NCI-H1930 (cell line): ENCODE data around the gene ASCC2.
"Not testable (repeated sequence)": the region's sequence is repeated elsewhere in the genome, so short reads cannot be mapped to it uniquely, and the experiment has no call there.

Experiments
- DNase-seq, 2 experiments: peaks; one replicate each; lab custom pipeline; 2025; lab: John Stamatoyannopoulos, UW

ASCC2 gene

DNA sequence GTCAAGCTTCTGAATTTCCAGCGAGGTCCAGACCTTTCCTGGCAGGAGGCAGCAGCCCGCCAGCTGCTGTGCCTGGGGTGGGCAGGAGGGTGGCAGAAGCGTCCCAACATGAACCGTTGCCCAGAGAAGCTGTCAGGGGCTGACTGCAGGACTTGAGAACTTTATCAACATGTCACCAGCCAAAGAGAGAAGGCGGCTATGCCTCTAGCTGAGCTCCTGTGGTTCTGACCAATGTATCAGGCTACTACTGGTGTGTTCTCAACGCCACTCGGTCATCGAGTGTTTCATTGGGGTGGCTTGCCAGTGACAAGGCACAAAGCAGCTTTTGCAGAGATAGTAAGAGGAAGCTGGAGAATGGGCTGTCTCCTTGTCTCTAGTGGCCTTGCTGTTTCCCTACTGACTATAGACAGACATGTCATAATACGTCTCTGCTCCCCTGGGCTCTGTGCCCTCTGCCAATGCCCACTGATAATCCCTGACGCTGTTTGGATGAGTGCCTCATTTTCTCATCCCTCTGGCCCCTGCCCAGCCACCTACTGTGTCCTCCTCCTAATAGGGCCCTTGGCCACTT, 17.6 kb upstream of the ASCC2 start:
- no peak for DNase-seq

DNA sequence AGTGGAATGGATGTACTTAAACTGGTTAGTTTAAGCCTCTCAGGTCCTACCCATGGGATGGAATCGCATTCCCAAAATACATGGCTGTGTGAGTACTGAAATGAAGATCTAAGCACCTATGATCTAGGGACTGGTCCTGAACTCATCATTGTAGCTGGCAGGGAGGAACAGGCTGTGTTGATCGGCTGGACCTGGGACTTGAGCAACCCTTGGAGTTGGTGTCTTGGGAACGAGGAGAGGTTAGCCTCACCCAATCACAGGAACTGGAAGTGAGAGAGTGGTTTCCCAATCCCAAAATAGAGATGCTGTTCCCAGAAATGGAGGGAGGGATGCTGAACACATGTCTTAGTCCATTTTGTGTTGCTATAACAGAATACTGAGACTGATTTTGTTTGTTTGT, 16.4 kb upstream of the ASCC2 start:
- DNase-seq: no peak

DNA sequence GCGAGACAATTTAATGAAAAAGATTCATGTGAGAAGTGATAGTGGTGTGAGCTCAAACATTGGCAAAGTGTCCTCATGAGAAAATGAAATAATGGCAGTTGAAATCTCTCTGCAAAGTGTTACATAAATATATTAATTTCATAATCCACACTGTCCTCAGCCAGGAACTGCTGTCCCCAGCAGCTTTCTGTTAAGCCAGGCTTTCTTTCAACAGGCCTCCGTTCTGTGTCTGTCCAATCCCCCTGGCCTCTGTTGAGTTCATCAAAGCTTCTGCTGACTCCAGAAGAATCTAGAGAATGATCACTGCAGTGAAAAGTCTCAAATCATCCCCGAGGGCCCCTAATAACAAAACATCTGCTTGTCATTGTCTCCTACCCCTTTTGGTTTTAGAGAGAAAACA, 10.0 kb upstream of the ASCC2 start:
- no peak for DNase-seq

DNA sequence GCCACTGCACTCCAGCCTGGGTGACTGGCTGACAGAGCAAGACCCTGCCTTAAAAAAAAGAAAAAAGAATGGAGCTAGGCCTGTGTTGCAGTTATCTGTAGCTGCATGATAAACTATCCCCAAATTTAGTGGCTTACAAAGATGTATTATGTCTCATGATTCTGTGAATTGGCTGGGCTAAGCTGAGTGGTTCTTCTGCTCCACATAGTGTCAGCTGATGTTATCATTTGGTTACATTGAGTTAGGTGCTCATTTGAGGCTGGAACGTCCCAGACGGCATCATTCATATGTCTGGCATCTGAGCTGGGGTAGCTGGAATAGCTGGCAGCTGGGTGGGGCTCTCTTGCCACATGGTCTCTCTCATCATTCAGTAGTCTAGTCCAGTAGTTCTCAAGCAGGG, 8.2 kb upstream of the ASCC2 start:
- DNase-seq: no peak

DNA sequence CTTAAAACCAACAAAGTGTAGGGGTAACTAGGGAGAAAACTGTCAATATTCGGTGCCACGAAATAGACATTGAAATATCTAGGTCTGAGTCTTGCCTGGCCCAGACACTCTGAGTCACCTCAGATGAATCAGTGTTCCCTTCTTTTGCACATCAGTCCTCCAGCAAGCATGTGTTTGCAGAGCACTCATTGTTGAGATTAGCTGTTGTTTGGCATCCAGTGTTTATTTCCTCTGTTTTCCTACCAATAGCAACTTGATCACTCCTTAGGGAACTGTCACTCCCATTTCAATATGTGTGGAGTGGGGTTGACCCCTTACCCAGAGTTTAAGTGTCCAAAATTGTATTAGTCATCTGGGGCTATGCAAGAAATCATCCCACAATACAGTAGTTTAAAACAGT, 4.7 kb upstream of the ASCC2 start:
- DNase-seq: no peak

DNA sequence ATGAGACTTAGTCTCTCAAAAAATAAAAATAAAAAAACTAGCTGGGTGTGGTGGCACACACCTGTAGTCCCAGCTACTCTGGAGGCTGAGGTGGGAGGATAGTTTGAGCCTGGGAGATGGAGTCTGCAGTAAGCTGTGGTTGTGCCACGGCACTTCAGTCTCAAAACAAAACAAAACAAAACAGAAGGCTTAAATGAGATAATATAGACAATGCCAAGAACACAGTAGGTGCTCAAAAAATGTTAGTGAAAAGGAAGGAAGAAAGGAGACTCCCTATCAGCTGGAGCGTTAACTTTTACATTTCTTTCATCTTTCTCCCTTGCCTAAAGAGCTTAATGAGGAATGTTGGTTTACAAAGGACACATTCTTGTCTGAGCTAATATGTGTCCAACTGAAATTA, 4.1 kb upstream of the ASCC2 start:
- no peak for DNase-seq

DNA sequence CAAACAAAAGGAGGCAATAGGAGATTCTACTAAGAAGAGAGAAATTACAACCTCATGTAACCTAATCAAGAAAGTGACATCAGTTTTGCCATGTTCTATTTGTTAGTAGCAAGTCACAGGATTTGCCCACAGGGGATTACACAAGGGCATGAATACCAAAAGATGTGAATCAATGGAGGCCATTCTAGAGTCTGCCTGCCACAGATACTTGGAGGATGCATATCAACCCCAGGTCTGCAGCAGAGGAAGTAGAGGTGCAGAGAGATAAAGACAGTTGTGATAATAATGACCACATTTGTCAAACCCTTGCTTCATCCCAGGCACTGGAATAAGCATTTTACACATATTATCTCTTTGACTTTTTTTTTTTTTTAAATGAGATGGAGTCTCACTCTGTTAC, 2.4 kb upstream of the ASCC2 start:
- DNase-seq: no peak

DNA sequence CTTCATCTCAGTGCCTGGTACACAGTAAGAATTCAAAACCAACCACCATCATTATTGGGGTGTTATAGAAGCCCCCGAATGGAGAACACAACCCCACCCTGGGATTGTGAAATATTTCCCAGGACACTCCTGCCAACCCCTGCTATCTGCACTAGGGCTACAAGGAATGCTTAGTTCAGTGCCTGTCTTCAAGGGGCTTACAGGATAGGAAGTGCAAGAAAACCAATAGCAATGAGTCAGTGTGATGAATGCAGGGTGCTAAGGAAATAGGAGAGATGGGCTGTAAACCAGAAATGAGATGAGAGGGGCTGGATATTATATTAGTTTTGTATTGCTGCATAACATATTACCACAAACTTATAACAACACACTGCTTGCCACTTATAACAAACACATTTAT, 965 bp upstream of the ASCC2 start:
- no peak for DNase-seq

DNA sequence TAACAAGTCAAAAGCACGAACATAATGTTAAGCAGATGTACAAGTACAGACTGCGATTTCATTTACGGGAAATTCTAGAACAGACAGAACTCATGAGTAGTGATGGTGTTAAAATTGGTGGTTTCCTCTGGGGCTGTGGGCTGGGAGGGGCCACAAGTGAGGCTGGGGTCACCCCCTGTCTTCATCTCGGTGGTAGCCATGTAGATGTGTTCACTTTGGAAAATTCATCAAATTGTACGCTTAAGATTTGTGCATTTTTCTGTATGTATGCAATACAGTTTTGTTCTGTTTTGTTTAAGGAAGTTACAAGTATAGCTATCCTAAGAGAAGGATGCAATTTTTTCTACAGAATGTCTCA, 504 bp upstream of the ASCC2 start:
- no peak for DNase-seq

DNA sequence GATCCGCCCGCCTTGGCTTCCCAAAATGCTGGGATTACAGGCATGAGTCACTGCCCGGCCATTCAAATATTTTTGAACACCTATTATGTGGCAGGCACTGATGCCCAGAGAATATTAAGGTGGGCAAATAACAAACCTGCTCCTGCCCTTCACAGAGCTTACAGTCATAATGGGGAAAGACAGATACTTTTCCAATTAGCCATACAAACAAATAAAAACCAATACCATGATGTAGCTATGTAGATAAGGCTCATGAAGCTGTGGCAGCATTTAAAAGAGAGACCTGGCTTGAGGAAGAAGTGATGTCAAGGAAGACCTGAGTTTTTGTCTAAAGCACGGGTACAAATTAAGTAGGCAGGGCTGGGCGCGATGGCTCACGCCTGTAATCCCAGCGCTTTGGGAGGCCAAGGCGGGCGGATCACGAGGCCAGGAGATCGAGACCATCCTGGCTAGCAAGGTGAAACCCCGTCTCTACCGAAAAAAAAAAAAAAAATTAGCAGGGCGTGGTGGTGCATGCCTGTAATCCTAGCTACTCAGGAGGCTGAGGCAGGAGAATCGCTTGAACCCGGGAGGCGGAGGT, 1.2 kb downstream of the ASCC2 start:
- DNase-seq: not testable (repeated sequence)

DNA sequence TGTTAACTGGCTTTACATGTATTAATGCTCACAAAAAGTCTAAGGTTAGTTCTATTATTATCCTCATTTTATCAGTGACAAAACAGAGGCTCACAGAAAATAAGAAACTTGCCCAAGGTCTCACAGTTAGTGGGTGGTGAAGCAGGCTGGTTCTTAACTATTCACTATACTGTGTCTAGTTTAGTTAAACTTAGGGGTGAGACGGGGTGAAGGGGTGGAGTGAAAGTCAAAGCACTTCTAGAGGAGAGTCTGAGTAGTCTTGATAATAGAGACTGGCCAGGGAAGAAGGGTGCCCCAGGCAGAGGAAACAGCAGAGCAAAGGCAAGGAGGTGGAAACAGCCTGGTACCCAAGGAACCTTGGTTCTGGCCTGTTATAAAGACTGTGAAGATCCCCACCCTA, 4.0 kb downstream of the ASCC2 start:
- DNase-seq: no peak

DNA sequence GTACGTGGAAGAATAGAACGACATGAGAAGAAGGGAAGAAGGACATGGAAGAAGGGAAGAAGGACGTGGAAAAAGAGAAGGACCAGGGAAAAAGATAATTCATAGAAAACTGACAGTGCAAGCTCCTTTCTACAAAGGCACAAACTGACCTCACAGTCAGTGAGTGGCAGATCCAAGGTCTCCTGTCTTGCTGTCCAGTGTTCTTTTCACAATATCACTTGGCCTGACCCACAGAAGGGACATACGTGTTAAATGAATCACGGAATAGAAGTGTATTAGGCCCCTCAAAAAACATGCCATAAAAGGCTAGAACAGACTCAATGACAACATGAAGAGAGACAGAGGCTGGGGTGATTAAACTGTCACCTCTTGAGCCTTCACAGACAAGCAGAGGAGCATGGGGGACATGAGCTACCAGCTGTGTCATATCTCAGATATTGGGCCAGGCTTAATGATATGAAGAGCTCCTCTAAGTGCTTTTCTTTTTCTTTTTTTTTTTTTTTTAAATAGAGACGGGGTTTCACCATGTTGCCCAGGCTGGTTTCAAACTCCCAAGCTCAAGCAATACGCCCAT, 4.6 kb downstream of the ASCC2 start:
- no peak for DNase-seq

DNA sequence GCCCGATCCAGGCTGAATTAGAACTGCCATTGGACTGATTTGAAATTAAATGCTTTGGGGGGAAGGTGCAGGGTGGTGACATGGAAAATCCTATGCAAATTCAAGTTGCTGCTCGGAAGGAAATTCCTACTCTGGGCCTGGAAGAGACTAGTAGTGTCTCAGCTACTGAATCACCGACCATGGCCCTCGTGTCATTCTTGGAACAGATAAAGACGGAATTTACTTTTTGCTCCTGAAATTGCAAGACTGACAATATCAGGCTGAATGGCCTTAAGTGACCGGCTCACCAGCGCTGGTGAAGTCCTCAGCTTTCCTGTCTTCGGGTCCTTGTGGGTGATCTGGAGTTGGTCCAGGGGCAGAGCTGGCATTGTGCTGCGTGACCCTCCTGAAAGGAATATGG, 6.1 kb downstream of the ASCC2 start:
- DNase-seq: no peak

DNA sequence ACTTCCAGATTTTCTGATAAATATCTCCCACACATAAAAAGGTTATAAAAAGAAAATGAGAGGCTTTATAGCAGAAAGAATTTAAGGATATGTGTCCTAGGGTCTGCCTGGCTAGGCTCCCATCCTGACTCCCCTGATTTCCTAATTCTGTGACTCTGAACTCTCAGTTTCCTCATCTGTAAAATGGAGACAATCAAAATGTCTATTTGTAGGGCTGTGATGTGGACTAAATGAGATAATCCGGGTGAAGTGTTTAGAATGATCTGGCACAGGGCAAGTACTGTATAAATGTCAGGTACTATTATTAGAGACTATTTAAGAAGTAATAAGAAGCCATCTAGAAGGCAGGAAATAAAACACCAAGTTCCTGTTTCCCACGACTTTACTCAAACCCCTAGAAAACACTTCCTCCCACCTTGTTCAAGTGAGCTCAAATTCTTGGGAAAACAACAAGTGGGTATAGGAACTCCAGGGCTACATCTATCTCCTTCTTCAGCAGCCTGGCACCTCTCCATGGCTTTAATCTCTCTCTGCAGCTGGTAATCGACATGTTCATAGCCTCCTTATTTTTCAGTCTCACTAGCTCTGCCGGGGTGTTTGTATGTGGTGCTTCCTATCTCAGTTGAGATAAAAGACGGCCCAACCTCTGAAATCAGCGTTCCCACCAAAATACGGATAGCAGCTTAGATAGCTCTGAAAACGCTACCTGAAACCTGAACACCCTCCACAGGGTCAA, 6.7 kb downstream of the ASCC2 start:
- no peak for DNase-seq

DNA sequence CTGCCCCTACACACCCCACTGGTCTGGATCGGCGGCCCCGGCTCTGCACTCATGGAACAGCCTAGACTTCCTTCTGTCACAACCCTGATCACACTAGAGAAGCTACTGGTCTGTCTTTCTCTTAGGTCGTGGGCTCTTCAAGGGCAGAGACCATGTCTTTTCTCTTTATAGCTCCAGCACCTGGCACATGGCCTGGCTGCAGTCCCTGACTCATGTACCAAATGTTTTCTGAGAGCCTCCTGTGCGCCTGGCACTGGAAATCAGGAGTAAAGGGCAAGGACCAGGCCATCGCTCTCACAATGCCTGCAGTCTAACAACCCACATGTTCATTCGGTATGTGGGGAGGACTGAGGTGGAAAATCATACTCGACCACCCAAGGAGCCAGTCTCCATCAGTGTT, 7.5 kb downstream of the ASCC2 start:
- no peak for DNase-seq

DNA sequence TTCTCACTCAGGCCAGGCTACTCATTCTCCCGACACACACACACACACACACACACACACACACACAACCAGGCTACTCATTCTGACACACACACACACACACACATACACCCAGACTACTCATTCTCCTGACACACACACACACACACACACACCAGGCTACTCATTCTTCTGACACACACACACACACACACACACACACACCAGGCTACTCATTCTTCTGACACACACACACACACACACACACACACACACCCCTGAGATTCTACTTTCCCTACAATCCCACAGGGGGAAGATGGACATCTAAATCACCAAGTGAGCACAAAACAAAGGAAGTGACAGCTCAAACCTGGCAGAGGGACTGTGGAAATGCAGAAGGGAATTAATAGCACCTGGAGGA, 10.3 kb downstream of the ASCC2 start:
- not testable (repeated sequence) for DNase-seq

DNA sequence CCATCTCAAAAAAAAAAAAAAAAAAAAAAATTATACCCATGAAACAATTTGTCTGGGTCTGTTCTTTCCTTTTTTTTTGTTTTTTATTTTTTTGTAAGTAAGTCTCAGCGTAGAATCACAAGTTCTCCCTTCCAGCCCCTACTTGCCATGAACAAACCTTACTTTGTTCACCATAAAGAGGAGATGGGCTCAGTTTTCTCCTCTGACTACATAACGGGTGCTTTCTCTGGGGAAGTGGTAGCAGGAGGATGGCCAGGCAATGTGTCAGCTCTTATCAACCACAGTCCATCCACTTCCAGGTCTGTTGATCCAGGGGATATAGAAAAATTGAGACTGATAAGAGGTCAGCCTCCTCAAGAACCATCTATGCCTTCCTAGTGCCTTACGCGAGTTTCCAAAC, 11.0 kb downstream of the ASCC2 start:
- no peak for DNase-seq

DNA sequence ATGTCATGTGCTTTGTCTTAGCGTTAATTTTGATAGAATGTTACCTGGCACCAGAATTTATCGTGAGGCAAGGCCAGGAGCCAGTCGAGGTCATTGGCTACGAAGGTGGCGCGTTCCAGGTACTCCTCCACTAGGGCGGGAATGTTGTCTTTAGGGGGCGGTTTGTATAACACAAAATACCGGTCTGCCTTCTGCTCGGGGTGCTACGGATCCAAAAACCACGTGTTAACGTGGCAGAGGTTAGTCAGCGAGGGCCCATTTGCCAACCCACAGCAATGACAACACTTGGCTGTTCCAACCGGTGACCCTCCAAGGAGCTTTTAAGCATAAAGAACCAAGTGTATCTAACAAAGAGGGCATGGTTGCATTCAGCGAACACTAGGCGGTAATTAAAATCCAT, 12.5 kb downstream of the ASCC2 start:
- no peak for DNase-seq

DNA sequence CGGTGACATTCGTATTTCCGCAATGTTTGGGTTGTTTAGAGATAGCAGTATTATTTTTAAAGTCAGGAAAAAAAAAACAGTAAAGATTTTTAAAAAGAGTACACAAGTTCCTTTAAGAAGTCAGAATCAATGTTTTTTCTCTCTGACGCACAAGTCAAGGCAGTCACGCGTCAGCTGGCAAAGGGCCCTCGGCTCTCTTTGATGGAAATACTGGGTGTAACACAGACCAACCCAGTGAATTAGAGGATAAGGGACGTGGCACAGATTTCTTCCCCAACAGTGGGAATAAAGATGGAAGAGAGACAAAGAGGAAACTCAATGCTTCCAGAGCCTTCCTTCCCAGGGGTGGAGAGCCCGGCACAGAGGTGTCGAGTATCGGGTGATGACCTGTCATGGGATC, 13.4 kb downstream of the ASCC2 start:
- DNase-seq: no peak

DNA sequence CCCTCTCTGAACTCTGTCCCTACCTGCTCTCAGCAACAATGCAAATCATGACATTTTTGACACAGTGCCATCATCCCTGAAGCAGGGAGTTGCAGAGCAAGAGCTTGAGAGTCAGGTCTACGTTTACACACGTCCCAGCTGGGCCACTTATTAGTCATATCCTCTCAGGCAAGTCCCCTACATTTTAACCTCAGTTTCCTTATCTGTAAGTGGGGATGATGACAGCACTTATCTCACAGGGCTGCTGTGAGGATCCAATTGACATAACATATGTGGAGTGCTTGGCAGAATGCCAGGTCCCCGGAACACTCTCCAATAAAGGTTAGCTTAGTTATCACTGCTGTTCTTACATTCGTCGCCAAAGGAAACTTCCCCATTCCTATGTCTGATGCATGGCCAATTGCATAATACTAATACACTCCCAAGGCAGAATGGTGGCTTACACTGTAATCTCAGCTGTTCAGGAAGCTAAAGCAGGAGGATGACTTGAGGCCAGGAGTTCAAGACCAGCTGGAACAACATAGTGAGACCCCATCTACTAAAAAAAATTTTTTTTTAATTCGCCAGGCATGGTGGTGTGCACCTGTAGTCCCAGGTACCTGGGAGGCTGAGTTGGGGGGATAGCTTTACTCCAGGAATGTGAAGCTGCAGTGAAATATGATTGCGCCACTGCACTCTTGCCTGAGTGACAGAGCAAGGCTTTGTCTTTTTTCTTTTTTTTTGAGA, 16.6 kb downstream of the ASCC2 start:
- no peak for DNase-seq

DNA sequence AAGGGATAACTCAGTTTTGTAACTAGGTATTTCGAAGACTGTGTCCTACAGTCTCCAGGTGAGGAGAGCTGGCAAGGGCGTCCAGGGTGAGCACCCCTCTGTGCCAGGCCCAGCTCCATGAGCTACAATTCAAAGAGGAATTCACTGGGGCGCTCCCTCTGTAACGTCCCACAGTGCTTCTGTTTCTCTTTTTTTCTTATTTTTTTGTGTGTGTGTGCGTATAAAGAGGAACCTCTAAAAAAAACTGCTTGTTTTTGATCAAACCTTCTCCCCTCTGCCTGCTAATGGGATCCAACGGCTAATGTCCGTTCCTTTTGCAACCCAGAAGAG, 17.1 kb downstream of the ASCC2 start:
- DNase-seq: no peak

DNA sequence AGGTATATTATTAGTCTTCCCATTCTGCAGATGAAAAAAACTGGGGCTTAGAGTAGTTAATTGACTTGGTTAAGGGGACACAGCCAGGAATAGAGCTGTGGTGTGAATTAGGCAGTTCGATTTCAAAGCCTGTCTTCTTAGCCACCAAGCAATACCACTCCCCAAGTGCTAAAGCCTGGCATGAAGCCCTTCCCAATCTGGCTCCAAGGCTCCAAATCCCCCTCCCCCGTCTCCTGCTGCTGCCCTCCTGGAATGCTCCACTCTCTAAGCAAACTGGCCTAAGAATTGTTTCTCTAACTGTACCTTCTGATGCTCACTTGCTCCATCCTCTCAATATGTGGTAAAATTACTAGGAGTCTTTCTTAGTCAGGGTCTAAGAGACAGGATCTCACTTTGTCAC, 18.6 kb downstream of the ASCC2 start:
- DNase-seq: no peak

DNA sequence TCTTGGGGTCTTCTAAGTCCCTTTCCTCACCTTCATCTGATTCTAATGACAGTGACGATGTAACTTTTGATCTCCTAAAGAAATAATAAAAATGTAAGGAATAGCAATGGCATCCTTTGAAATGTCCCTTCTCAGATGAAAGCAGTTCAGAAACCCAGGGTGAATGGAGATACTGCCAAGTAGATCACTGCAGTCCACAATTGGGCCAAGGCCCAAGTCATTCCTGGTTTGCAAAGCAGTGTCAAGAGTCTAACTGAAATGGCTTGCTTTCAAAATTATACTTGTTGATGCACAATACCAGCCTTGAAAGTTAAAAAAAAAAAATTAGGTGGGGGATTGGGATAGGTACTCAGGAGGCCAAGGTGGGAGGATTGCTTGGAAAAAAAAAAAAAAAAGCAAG, 20.4 kb downstream of the ASCC2 start:
- no peak for DNase-seq
